Activated T-helper 9 cell treated with anti-CD3 and anti-CD28 coated beads, Interleukin-2, amount 50 U/mL, for 16 hours (primary cell): ENCODE data around the gene CHAMP1.
"Not testable (repeated sequence)": the region's sequence is repeated elsewhere in the genome, so short reads cannot be mapped to it uniquely, and the experiment has no call there.

Experiments used
- DNase-seq: peaks from one replicate; pipeline ENCODE4 v3.0.0-alpha.2; 2020; ENCODE audit warnings: low read depth

Gene CHAMP1

DNA sequence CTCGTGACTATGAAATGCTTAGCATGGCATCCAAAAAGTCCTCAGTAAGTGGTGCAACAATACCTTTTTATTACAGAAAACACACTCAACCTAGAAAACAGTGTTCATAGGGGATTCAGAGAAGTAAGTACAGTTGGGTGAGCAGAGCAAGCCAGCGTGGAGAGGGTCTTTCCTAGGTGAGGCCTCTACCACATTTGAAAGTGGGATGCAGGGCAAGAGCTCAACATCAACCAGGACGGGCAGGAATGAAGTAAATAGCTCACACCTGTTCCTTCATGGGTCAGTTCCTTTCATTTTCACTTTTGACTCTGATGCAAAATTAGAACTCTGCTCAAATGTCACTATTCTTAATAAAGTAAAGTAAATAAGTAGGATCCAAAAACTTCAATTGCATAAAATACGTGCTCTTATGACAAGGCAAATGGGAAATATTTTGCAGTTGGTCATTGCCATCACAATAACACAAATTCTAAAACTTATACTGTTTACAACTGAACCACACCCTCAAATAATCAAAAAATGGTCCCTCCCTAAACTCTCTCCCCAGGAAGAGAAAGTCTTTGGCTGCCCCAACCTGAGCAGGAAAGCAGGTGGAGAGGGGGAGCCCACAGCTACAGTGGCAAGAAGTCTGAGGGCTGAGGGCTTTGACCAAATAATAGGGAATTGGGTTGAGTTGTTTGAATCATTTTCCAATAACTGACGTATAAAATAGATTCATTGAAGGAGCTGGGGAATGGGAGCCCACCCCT lies 20.2 kb downstream of the CHAMP1 start:
- no peak for DNase-seq

DNA sequence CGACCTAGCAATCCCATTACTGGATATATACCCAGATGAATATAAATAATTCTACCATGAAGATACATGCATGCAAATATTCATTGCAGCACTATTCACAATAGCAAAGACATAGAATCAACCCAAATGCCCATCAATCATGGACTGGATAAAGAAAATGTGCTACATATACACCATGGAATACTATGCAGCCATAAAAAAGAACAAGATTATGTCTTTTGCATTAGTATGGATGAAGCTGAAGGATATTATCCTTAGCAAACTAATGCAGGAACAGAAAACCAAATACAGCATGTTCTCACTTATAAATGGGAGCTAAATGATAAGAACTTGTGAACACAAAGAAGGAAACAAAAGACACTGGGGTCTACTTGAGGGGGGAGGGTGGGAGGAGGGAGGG lies 22.2 kb downstream of the CHAMP1 start:
- DNase-seq: not testable (repeated sequence)

DNA sequence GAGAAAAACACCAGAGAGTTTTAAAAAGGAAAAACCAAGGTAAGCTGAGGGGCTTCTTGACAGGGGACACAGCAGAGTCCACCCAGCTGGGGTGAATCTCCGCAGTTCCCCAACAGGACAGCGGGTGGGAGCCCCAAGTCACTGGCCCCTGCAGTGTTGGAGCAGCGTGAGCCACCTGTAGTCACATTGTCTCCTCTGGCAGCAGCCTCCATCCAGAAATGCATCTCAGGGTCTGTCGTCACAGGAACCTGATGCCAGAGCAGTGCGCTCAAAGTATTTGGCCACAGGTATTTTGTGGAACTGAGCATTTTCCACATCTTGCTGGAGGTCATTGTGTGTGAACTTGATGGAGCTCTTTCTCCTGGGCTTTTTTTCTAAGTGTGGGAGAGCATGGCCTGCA lies 24.7 kb downstream of the CHAMP1 start:
- no peak for DNase-seq

DNA sequence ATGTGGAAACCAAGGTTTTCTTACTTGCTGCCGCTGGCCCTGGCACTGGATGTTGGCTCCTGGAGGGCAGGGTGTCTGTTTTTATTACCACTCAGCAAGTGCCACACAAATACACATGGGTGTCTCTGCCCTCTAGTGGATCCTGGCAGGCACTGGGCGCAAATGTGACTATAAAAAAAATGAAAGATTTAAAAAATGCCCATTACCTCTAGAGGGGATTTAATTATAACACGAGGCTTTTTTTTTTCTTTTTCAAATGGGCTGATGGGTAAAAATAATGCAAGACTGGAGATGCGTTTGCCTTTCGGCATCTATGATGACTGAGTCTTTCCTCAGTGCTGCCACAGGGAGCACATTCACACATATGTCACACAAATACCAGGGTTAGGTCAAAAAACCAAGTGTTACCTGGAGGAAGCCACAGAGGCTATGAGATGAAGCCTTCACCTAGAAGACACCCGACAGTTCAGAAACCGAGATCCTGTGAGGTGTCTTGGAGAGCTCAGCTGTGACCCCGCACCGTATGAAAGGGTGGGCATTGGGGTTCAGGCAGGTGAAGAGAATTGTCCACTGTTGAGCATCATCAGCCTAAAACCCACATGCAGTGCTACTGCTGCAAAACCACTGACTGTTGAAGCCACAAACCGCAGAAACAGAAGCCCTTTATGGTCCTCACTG lies 25.7 kb downstream of the CHAMP1 start:
- DNase-seq: no peak

DNA sequence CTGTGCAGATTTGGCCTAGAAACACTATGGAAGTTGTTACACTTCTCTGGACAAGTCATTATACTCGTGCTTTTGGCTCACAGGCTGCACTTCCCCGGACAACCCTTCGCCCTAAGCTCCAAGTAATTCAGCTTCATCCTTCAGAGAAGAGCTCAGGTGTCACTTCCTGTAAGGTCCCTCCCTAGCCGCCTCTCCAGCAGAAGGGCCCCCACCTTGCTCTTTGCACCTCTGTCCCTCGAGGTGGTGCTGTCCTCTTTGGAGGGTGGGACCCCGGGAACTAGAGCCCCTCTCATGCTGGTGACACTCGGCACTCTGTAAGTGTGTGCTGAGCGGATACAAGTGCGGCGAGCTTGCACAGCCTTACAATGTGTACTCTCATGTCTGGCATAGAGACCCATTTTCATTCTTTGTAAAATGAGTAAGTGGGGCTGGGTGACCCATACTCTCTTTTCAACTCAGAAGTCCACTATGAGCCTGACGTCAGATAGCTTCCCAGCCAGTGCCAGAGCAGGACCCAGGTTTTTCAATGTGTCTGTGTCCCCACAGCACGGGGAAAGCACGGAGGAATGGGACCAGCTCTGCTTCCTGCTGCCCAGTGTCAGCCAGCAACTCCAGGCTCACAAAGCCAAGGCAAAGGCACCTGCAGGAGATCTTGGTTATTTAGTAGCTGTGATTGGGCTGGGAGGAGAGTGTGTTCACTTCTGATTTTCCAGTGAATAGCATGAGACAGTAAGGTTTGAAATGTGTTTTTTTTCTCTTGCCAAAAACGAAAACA lies 26.9 kb downstream of the CHAMP1 start:
- DNase-seq: no peak

DNA sequence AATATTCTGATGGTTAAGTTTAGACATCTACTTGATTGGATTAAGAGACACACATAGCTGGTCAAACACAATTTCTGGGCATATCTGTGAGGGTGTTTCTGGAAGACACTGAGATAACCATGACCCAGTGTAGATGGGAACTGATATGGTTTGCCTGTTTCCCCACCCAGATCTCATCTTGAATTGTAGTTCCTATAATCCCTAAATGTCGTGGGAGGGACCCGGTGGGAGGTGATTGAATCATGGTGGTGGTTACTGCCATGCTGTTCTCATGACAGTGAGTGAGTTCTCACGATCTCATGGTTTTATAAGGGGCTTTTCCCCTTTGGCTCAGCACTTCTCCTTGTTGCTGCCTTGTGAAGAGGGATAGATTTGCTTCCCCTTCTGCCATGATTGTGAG lies 33.0 kb downstream of the CHAMP1 start:
- DNase-seq: not testable (repeated sequence)

DNA sequence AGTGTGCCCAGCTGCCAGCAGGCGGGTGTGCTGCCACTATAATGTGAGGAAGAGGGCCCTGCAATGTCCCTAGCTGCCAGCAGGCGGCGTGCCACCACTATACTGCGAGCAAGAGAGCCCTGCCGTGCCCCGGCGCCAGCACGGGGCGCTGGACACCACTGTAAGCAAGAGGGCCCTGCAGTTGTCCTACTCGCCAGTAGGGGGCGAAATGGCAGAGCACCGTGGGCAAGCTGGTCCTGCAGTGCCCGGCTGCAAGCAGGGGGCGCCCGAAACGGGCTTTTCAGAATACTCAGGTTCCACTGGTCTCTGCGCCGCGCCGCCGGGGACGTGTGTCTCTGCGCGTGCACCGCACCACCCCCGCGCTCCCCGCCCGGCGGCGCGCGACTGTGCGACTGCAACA lies 38.5 kb downstream of the CHAMP1 start:
- not testable (repeated sequence) for DNase-seq

DNA sequence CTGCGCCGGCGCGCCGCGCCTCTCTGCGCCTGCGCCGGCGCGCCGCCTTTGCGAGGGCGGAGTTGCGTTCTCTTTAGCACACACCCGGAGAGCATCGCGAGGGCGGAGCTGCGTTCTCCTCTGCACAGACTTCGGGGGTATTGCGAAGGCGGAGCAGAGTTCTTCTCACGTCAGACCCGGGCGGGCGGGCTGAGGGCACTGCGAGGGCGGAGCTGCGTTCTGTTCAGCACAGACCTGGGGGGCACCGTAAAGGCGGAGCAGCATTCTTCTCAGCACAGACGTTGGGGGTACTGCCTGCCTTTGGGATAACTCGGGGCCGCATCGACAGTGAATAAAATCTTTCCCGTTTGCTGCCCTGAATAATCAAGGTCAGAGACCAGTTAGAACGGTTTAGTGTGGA lies 39.1 kb downstream of the CHAMP1 start:
- not testable (repeated sequence) for DNase-seq
